GM18526 (cell line): ENCODE data around the gene CAMKV.

ENCODE experiments used
- POLR2A ChIP-seq: IDR thresholded peaks from 3 replicates; pipeline ENCODE4 v1.6.1; 2011; ENCODE audit not compliant: insufficient read length; ENCODE audit errors: extremely low read depth

The CAMKV gene

DNA sequence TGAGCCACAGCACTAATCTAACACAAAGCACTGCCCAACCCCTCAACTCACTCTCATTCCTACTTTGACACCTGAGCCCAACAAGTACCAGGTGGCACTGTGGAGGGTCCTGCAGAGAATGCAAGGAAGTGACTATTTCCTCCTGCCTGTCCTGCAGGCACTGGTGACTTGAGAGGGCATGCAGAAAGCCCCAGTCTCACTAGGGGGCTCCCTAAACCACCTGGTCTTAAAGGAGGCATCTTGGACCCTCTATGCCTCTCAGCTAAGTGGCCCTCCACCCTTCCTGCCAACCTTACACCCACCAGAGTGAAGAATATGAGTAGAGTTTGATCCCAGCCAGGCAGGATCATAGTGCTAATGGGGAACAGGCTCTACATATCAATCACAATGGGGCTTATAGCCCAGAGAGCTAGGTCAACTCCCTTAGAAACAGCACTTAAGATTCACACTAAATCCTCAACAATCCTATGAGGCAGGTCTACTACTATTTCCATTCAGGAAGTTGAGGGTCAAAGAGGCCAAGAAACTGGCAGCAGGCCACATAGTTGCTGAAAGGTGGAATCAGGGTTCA lies 28.5 kb downstream of the CAMKV start:
- no peak for TF ChIP-seq POLR2A

DNA sequence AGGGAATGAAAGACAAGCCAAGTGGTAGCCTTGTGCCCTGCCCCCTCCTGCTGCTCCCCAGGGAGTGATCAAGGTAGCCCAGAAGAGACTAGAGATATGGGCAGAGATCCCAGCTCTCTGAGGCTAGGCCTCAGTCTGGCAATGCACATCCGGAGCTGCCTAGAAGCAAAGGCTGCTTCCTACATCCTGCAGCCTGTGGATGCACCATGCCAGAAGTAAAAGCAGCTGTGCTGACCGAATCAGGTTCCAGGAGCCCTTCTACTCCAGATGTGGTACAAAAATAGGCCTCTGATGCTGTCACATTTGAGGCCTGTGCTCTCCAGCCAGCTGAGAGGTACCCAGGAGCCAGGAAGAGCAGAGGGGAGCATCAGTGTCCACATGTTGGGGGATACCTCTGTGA lies 29.3 kb downstream of the CAMKV start:
- no peak for TF ChIP-seq POLR2A

DNA sequence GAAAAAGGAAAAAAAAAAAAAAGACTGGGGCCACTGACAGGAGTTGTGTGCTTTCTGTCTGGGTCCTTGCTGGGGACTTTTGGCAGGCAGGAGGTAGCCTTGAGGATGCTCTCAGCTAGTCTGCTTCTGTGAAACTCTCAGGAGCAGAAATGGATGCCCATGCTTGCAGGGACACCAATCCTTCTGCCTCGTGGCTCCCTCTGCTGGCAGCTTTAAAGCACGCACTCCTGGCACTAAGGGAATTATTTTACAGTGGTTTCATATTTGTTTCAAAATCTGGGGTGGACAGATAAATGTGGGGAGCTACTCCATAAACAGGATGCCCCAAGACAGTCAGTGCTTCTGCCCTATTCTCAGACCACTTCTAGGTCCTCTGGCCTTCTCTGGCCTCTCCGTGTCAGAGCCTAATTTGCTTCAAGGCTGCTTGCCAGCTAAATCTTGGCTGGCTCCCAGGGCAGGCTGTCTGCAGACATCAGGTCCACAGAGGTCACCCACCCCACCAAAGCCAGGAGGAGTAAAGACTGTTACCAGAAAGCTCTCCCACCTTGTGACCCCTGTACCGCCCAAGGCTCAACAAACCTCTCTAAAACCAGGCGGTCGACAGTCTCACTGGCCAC lies 30.4 kb downstream of the CAMKV start:
- no peak for TF ChIP-seq POLR2A

DNA sequence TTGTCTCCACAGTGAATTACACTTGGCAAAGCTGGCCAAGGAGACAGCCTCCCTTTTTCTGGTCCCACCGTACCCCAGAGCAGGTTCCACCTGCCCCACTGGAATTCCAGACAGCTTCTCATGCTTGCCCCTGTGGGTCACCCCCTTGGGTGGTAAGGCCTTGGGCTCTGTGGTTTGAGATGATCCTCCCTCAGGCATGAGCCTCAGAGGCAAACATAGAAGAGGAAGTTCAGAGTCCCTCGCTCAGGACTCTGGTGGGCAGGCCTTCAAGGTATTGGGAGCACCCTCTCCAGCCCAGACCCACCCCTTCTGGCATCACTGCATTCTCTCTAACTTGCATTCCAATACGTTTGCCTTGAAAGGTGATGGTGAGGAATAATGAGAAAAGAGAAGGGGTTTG lies 38.4 kb downstream of the CAMKV start:
- TF ChIP-seq POLR2A, result no peak

DNA sequence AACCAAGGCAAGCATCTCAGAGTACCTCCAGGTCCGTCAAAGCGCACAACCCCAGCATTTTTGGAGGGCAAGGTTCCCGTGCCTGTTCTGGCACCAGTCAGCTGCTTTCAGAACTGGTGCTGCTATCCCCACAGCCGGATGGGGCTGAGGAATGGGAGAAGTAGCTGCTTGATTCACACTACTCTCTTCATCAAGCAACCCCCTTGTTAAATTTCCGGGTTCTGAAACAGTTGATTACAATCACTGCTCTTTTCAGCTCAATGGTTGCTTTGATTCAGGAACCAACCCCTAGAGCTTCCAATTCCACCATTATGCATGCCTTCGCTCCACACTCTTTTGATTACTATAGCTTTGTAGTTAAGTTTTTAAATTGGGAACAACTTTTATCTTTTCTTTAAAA lies 43.7 kb downstream of the CAMKV start:
- TF ChIP-seq POLR2A, result no peak

DNA sequence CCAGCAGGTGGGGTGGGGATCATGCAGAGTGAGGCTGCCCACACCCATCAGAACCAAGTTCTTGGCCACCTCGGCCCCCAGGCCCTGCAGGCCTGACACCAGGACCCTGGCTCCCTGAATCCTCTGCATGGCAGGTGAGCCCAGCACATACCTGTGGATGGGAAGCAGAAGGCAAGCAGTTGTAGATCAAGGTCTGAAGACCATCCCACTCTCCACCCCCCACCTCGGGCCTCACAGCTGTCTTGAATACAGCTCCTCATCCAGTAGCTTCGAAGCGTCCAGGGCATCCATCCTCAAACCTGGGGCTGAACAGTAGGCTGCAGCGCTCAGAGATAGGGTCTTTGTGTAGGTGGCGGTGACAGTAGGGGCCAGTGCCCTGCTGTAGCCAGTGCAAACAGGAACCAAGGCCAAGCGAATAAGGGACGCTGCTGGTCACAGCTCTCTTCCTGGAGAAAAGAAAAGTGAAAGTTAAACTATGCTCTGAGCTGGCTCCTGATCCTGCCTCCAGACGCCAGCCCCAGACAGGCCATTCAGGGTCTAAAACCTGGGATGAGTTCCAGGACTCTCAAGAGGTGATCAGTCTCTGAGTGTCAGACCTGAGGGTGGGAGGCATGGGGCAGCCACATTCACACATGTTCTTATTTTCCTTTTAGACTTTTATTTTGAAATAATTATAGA lies 56.1 kb downstream of the CAMKV start, which contains the start of gene UBA7:
TSS of gene UBA7 (minus strand) at position 457 of the 678 bp plus-strand sequence. CDS start at position 291, 166 bp downstream.
- peak; percentile 50 for TF ChIP-seq POLR2A

DNA sequence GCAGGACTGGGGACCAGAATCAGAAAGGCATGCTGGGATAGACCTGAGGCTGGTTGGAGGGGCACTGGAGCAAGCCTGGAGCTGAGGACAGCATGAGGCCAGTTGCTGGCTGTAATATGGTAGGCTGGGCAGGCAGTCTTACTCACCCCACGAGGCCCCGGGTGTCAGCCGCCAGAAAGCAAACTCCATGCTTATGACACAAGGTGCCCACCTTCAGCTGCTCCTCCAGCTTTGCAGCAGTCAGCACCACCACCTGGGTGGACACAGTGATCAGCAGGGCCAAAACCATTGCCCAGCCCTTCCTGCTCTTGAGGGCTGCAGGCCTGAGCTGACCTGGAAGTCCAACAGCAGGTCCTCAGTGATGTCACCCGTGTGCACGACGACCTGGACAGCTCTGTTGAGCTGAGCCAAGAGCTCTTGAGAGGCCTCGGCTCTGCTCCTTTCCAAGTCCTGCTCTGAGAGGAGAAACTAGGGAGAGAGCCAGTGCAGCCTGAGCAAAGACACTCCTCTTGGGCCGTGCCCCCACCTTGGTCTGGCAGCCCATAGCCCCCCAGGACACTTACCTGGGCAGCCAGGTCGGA lies 56.7 kb downstream of the CAMKV start:
- TF ChIP-seq POLR2A, result no peak
